Central memory CD8-positive, alpha-beta T cell (primary cell): ENCODE measurements around the gene ERICH4.

ENCODE experiments used
- ATAC-seq: fragments of 150-1000 bp; cut with Tn5 transposase; replicated peaks from 2 replicates; pipeline ENCODE4 v1.10.0; 2022; ENCODE audit warnings: mild to moderate bottlenecking, moderate FRiP score, moderate number of reproducible peaks; ENCODE audit not compliant: poor library complexity, severe bottlenecking; ENCODE audit errors: extremely low read depth
- DNase-seq, 2 donors: peaks; one replicate each; pipeline ENCODE4 v3.0.0; 2021; ENCODE audit warnings: low spot score in 2 of 2
- H3K27ac Mint-ChIP-seq: one replicate; pipeline ENCODE4 v1.8.0; 2022; ENCODE audit warnings: low read depth, mild to moderate bottlenecking, moderate library complexity, mixed read lengths
- H3K27me3 Mint-ChIP-seq: one replicate; pipeline ENCODE4 v1.8.0; 2022; ENCODE audit warnings: mixed read lengths
- H3K36me3 Mint-ChIP-seq: one replicate; pipeline ENCODE4 v1.8.0; 2022; ENCODE audit warnings: mild to moderate bottlenecking, moderate library complexity, mixed read lengths; ENCODE audit not compliant: insufficient read depth
- H3K4me1 Mint-ChIP-seq: one replicate; pipeline ENCODE4 v1.8.0; 2022; ENCODE audit warnings: mixed read lengths
- H3K4me3 Mint-ChIP-seq: one replicate; pipeline ENCODE4 v1.8.0; 2022; ENCODE audit warnings: mild to moderate bottlenecking, moderate library complexity, mixed read lengths
- H3K9me3 Mint-ChIP-seq: one replicate; pipeline ENCODE4 v1.8.0; 2022; ENCODE audit warnings: mixed read lengths

ERICH4 gene

GRCh38 chr19:41421314-41421713 is 21.6 kb upstream of the ERICH4 start:
- no peak for ATAC-seq
- Mint-ChIP-seq H3K27ac (peak overlapping the region; percentile 17), H3K9me3 (no peaks in the 10 kb centered on the region), H3K27me3 (no peaks in the 10 kb centered on the region), H3K4me1 (peaks cover 11% of the 10 kb centered on the region), H3K4me3 (no peak overlapping the region), H3K36me3 (peaks cover 39% of the 10 kb centered on the region)
- no peak for DNase-seq

GRCh38 chr19:41421973-41422372 is 21.0 kb upstream of the ERICH4 start:
- no peak for ATAC-seq
- no peak for DNase-seq
- peaks cover 11% of the 10 kb centered on the region for H3K4me1 Mint-ChIP-seq
- H3K36me3 Mint-ChIP-seq: peaks cover 42% of the 10 kb centered on the region
- H3K27me3 Mint-ChIP-seq: no peaks in the 10 kb centered on the region
- H3K9me3 Mint-ChIP-seq: no peaks in the 10 kb centered on the region
- no peak overlapping the region for H3K4me3 Mint-ChIP-seq
- H3K27ac Mint-ChIP-seq: peak overlapping the region; percentile 17

- Mint-ChIP-seq H3K9me3 (no peaks in the 10 kb centered on the region), H3K4me1 (peaks cover 11% of the 10 kb centered on the region), H3K27ac (no peak overlapping the region), H3K4me3 (no peak overlapping the region), H3K36me3 (peaks cover 39% of the 10 kb centered on the region), H3K27me3 (no peaks in the 10 kb centered on the region)
- no peak for ATAC-seq
- DNase-seq: no peak
Measured at GRCh38 chr19:41422456-41422855, 20.5 kb upstream of the ERICH4 start.

GRCh38 chr19:41422955-41423354 is 20.0 kb upstream of the ERICH4 start:
- H3K27me3 Mint-ChIP-seq: no peaks in the 10 kb centered on the region
- H3K27ac Mint-ChIP-seq: no peak overlapping the region
- peaks cover 38% of the 10 kb centered on the region for H3K36me3 Mint-ChIP-seq
- DNase-seq (no peak), ATAC-seq (no peak)
- no peaks in the 10 kb centered on the region for H3K9me3 Mint-ChIP-seq
- no peak overlapping the region for H3K4me3 Mint-ChIP-seq
- peaks cover 16% of the 10 kb centered on the region for H3K4me1 Mint-ChIP-seq

GRCh38 chr19:41424335-41425173 is 18.4 kb upstream of the ERICH4 start:
- ATAC-seq (no peak), DNase-seq (no peak)
- Mint-ChIP-seq H3K27me3 (no peaks in the 10 kb centered on the region), H3K4me1 (peaks cover 25% of the 10 kb centered on the region), H3K9me3 (no peaks in the 10 kb centered on the region), H3K4me3 (no peak overlapping the region), H3K36me3 (peaks cover 34% of the 10 kb centered on the region), H3K27ac (no peak overlapping the region)

GRCh38 chr19:41425174-41426115 is 17.5 kb upstream of the ERICH4 start:
- H3K9me3 Mint-ChIP-seq: no peaks in the 10 kb centered on the region
- no peaks in the 10 kb centered on the region for H3K27me3 Mint-ChIP-seq
- no peak overlapping the region for H3K27ac Mint-ChIP-seq
- DNase-seq (no peak), ATAC-seq (no peak)
- peaks cover 29% of the 10 kb centered on the region for H3K36me3 Mint-ChIP-seq
- peaks cover 25% of the 10 kb centered on the region for H3K4me1 Mint-ChIP-seq
- H3K4me3 Mint-ChIP-seq: peak overlapping the region; percentile 84

- Mint-ChIP-seq H3K9me3 (no peaks in the 10 kb centered on the region), H3K27ac (peak overlapping the region; percentile 92), H3K4me3 (peak overlapping the region; percentile 84)
Measured at GRCh38 chr19:41426116-41426841, 16.7 kb upstream of the ERICH4 start.

GRCh38 chr19:41426952-41427646 is 15.9 kb upstream of the ERICH4 start, which contains the start of gene B3GNT8:
TSS of gene B3GNT8 (minus strand) at chr19:41427374. CDS start at chr19:41426778, 596 bp downstream.
- Mint-ChIP-seq H3K9me3 (no peaks in the 10 kb centered on the region), H3K27me3 (no peaks in the 10 kb centered on the region)
- no peak for DNase-seq

More at GRCh38 chr19:41426116-41426841, 16.7 kb upstream of the ERICH4 start:
- DNase-seq (no peak), ATAC-seq (no peak)
- Mint-ChIP-seq H3K36me3 (peaks cover 28% of the 10 kb centered on the region), H3K4me1 (peaks cover 25% of the 10 kb centered on the region), H3K27me3 (no peaks in the 10 kb centered on the region)

GRCh38 chr19:41427647-41428480 is 15.1 kb upstream of the ERICH4 start:
- DNase-seq: peak; percentile 36 to 49
- peaks cover 21% of the 10 kb centered on the region for H3K36me3 Mint-ChIP-seq
- H3K4me1 Mint-ChIP-seq: peaks cover 21% of the 10 kb centered on the region
- H3K27me3 Mint-ChIP-seq: no peaks in the 10 kb centered on the region
- ATAC-seq: peak; percentile 88
- peak overlapping the region; percentile 84 for H3K4me3 Mint-ChIP-seq
- no peaks in the 10 kb centered on the region for H3K9me3 Mint-ChIP-seq
- peak overlapping the region; percentile 92 for H3K27ac Mint-ChIP-seq

More at GRCh38 chr19:41426952-41427646, 15.9 kb upstream of the ERICH4 start, which contains the start of gene B3GNT8:
- Mint-ChIP-seq H3K36me3 (peaks cover 23% of the 10 kb centered on the region), H3K4me3 (peak within 1 kb of the TSS; percentile 84), H3K27ac (peak within 1 kb of the TSS; percentile 92), H3K4me1 (peaks cover 21% of the 10 kb centered on the region)
- peak; percentile 52 for ATAC-seq

- Mint-ChIP-seq H3K27me3 (no peaks in the 10 kb centered on the region), H3K4me3 (peak overlapping the region; percentile 84), H3K27ac (peak overlapping the region; percentile 92), H3K36me3 (peaks cover 18% of the 10 kb centered on the region), H3K9me3 (no peaks in the 10 kb centered on the region), H3K4me1 (peaks cover 21% of the 10 kb centered on the region)
- DNase-seq (no peak), ATAC-seq (no peak)
Measured at GRCh38 chr19:41428481-41428859, 14.5 kb upstream of the ERICH4 start.

- no peaks in the 10 kb centered on the region for H3K27me3 Mint-ChIP-seq
- no peak for ATAC-seq
- H3K36me3 Mint-ChIP-seq: peaks cover 24% of the 10 kb centered on the region
- peaks cover 21% of the 10 kb centered on the region for H3K4me1 Mint-ChIP-seq
- H3K27ac Mint-ChIP-seq: no peak overlapping the region
- H3K9me3 Mint-ChIP-seq: no peaks in the 10 kb centered on the region
- H3K4me3 Mint-ChIP-seq: no peak overlapping the region
- DNase-seq: no peak
Measured at GRCh38 chr19:41430922-41431321, 12.0 kb upstream of the ERICH4 start.
